Thyroid gland (tissue), 4 donors: Measurements from ENCODE around the gene CFAP43. TPM values are rescaled to one million over a fixed set of nuclear protein-coding genes. Genes with fewer than 3 reads are reported as not detected.
A peak's percentile ranks its signal among the peaks of the same experiment; 100 is the strongest.

Experiments
- DNase-seq, 2 donors: peaks; one replicate each; pipeline ENCODE4 v3.0.0-alpha.2; 2019
- H3K27ac ChIP-seq, 3 donors: fragments of 200-600 bp; sonication (generic); 1 replicate in 2 of 3; 2 replicates in 1 of 3; pipeline ENCODE4 v1.5.1; 2016 to 2019; ENCODE audit warnings: mild to moderate bottlenecking in 1 of 3, moderate library complexity in 1 of 3
- H3K27me3 ChIP-seq: fragments of 200-600 bp; sonication (generic); one replicate; pipeline ENCODE4 v1.5.1; 2019
- H3K36me3 ChIP-seq, 2 donors: fragments of 200-600 bp; sonication (generic); one replicate each; pipeline ENCODE4 v1.5.1; 2016 to 2019
- H3K4me1 ChIP-seq, 2 donors: fragments of 200-600 bp; sonication (generic); one replicate each; pipeline ENCODE4 v1.5.1; 2017 to 2019
- H3K4me3 ChIP-seq, 3 donors: fragments of 200-600 bp; sonication (generic); replicated peaks in 1 of 3; 1 replicate in 2 of 3; 2 replicates in 1 of 3; pipeline ENCODE4 v1.5.1; 2016; ENCODE audit warnings: mild to moderate bottlenecking in 1 of 3
- H3K9me3 ChIP-seq: fragments of 200-600 bp; sonication (generic); one replicate; pipeline ENCODE4 v1.5.1; 2017
- POLR2A ChIP-seq, 2 donors: fragments of 450-650 bp; IDR thresholded peaks; one replicate each; pipeline ENCODE4 v1.6.1; 2017; ENCODE audit warnings: antibody characterized with exemption in 2 of 2, mild to moderate bottlenecking in 2 of 2, moderate library complexity in 1 of 2
- WGBS, 2 donors: methylation state at CpG; one replicate each; pipeline ENCODE4 v1.1.5; 2017; 5-methylcytosine and 5-hydroxymethylcytosine counted together
- intact Hi-C: fragments of 100-400 bp; cut with DNase I; formaldehyde crosslinking; loops from one replicate; pipeline ENCODE4 v1.15.1; 2023
- total RNA-seq, 4 donors: library from RNA; depleted of rRNA; stranded (reverse); fragments of >200 nt; gene quantifications; one replicate each; pipeline ENCODE4 v1.2.3, GENCODE V29; 2016
- TF ChIP-seq, protein P1 (sequence below), 6 experiments: fragments of 200-600 bp in 3 of 6; fragments of 450-650 bp in 3 of 6; sonication (generic) in 3 of 6; IDR thresholded peaks; one replicate each; pipeline ENCODE4 v1.5.1; 2016 to 2019; ENCODE audit warnings: antibody characterized with exemption in 6 of 6, mild to moderate bottlenecking in 2 of 6, inconsistent platforms in 1 of 6, moderate library complexity in 1 of 6

CFAP43 gene, protein sequence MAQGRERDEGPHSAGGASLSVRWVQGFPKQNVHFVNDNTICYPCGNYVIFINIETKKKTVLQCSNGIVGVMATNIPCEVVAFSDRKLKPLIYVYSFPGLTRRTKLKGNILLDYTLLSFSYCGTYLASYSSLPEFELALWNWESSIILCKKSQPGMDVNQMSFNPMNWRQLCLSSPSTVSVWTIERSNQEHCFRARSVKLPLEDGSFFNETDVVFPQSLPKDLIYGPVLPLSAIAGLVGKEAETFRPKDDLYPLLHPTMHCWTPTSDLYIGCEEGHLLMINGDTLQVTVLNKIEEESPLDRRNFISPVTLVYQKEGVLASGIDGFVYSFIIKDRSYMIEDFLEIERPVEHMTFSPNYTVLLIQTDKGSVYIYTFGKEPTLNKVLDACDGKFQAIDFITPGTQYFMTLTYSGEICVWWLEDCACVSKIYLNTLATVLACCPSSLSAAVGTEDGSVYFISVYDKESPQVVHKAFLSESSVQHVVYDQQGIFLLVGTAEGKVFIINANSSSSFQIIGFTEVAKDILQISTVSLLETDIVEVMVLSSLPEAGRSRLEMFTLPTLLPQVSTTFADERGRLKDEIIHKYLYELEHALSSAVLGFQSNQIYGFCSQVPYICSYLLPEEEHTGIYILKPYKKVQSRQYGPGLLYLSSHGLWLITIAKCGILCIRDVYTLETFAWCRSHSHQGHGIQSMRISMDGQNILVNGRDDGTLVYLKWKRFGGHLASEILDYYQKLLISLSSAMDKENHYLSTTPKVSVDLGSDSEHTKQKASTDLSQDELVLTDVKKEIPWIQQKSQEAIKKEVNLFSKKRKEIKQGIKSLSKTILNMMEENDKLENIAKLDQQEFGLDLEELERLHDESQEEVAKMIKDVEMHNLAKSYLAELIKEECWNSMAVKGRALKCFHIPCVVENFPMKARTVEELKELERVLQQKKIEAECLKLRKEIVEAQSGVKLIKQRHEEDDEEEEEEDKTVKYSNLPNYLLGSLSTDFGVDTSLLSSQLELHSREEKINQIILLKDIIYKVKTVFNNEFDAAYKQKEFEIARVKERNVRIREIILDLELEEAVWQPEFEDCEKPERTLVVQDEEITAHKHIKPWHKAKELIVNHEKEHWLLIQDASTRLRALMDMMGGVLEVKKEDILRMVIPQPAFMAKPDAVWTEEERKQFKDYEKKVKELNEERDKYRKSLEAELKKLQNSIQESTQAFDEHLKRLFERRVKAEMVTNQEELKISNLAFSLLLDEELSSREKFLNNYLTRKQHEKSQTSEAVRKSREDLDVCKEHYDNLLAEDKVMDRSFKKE (N-terminal part only)
- total RNA-seq: 10 to 100 TPM in 2 of 4 donors, 1 to 10 TPM in 2; 8.2 to 16.9 (median 11.5) TPM

DNA sequence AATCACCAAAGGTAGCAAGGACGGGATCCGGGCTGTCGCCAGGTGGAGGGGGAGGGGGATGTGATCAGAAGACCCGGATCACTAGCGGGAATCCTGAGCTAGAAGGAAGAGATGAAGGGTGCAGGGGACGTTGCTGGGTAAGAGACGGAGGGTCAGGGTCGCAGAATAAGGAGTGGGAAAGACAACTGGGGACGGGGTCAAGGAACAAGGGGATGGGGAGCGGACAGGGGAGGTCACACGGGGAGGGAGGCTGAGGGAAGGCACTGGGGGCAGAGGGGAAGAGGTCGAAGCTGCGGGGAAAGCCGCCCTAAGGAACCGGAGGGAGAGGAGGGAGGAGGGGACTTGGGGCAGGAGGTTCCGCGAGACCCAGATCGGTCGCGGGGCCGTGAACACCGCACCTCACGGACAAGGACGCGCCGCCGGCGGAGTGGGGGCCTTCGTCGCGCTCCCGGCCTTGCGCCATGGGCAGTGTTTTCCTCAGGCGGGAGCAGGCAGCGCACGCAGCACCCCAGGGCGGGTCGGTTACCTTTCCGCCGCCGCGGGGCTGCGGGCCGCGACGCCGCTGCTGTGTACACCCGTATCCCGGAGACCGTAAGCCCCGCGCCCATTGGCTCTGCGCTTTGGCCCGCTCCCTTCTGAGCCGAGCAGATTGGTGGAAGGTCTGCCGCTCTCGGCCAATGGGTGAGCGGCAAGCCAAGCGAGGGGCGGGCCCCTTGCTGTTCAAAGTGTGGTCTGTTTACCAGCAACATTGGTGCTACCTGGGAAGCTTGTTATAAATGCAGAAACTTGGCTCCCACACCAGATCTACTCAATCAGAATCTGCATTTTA, at the start of gene CFAP43:
Gene CFAP43, minus strand, starts transcription at position 581 of the 829 bp plus-strand sequence. Its CDS starts 118 bp downstream, at position 463.
- peaks cover 7 to 10% of the 10 kb centered on the region in 2 donors for H3K4me1 ChIP-seq
- peak in 1 of 2 donors; percentile 78 for TF ChIP-seq POLR2A (IDR thresholded peaks at IDR 0.05)
- TF ChIP-seq, protein P1, sequence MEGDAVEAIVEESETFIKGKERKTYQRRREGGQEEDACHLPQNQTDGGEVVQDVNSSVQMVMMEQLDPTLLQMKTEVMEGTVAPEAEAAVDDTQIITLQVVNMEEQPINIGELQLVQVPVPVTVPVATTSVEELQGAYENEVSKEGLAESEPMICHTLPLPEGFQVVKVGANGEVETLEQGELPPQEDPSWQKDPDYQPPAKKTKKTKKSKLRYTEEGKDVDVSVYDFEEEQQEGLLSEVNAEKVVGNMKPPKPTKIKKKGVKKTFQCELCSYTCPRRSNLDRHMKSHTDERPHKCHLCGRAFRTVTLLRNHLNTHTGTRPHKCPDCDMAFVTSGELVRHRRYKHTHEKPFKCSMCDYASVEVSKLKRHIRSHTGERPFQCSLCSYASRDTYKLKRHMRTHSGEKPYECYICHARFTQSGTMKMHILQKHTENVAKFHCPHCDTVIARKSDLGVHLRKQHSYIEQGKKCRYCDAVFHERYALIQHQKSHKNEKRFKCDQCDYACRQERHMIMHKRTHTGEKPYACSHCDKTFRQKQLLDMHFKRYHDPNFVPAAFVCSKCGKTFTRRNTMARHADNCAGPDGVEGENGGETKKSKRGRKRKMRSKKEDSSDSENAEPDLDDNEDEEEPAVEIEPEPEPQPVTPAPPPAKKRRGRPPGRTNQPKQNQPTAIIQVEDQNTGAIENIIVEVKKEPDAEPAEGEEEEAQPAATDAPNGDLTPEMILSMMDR (IDR thresholded peaks at IDR 0.05): peak in 1 of 6 experiments; percentile 8
- H3K4me3 ChIP-seq: peak within 1 kb of the TSS; percentile 31 to 61 (median 53)
- peak; percentile 99 for DNase-seq
- H3K36me3 ChIP-seq: no peaks in the 10 kb centered on the region
- no peaks in the 10 kb centered on the region for H3K27me3 ChIP-seq
- 1% methylated on average over 36 to 49 of the region's 60 CpGs for WGBS, 2 donors
- H3K27ac ChIP-seq: peak within 1 kb of the TSS in 1 of 3 donors; percentile 67
- no peaks in the 10 kb centered on the region for H3K9me3 ChIP-seq
- intact Hi-C loops: no loop called here

DNA sequence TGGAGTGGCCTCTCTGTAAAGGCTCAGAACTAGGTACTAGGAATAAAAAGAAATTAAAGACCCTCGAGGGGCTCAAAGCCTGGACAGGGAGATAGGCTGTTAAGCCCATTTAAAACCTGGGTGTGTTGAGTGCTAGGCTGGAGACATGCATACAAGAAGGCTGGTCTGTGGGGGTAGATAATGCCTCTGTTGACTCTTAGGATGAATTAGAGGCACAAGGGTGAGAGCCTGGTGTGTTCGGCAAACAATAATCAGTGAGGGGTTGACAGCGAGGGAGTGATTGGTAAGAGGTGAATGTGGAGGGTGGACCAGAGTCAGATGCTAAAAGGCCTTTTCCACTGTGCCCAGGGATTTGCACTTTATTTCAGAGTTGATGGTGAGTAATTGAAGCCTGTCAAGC, 49.5 kb upstream of the CFAP43 start:
- Histone ChIP-seq H3K4me1 (peaks cover 0 to 11% of the 10 kb centered on the region in 2 donors), H3K27me3 (no peaks in the 10 kb centered on the region), H3K9me3 (no peaks in the 10 kb centered on the region), H3K27ac (no peak overlapping the region), H3K4me3 (no peak overlapping the region), H3K36me3 (no peaks in the 10 kb centered on the region)
- TF ChIP-seq, protein P1 (IDR thresholded peaks at IDR 0.05): no peak
- no peak for DNase-seq
- intact Hi-C loops: no loop called here
- 72 to 73% methylated on average over 3 of the region's 3 CpGs for WGBS, 2 donors

DNA sequence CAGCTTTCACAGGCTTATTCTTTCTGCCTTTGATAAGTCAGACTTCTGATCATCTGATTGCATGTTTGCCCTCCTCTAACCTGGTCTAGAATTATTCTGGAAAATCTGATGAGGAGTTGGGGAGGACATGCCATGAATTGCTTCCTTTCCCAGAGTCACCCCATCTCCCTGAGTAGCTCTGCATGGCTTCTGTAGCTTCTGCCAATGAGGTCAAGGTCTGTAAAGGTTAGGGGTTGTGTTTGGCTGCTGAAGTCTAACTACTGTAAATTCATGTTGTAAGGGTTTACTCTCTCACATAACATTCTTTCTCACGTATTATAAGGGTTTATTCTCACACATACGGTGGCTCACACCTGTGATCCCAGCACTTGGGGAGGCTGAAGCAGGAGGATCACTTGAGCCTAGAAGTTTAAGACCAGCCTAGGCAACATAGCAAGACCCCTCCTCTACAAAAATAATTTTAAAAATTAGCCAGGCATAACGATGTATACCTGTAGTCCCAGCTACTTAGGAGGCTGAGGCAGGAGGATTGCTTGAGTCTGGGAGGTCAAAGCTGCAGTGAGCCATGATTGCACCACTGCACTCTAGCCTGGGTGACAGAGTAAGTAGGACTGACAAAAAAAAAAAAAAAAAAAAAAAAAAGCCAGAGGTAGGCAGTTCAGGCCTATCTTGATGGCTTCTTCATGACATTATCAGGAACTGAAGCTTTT, 47.5 kb upstream of the CFAP43 start:
- H3K36me3 ChIP-seq: no peaks in the 10 kb centered on the region
- no peaks in the 10 kb centered on the region for H3K9me3 ChIP-seq
- no peak overlapping the region for H3K27ac ChIP-seq
- H3K4me1 ChIP-seq: peaks cover 0 to 23% of the 10 kb centered on the region in 2 donors
- DNase-seq: no peak
- no peak for TF ChIP-seq POLR2A (IDR thresholded peaks at IDR 0.05)
- TF ChIP-seq, protein P1 (IDR thresholded peaks at IDR 0.05): no peak
- no peak overlapping the region for H3K4me3 ChIP-seq
- intact Hi-C loops: no loop called here
- no peaks in the 10 kb centered on the region for H3K27me3 ChIP-seq
- 96 to 99% methylated on average over 3 of the region's 3 CpGs for WGBS, 2 donors

DNA sequence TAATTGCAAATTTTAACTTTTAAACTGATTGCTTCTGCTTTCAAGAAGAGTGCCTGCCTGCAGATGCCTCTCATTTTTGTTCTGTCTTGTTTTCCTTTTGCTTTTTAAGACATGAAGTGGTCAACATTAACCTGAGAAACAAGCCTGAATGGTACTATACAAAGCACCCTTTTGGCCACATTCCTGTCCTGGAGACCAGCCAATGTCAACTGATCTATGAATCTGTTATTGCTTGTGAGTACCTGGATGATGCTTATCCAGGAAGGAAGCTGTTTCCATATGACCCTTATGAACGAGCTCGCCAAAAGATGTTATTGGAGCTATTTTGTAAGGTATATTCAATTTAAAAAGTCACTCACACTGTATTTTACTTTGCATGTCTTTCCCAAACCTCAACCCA, 45.6 kb upstream of the CFAP43 start:
- H3K4me3 ChIP-seq: no peak overlapping the region
- no peak for TF ChIP-seq POLR2A (IDR thresholded peaks at IDR 0.05)
- TF ChIP-seq, protein P1 (IDR thresholded peaks at IDR 0.05): no peak
- H3K27me3 ChIP-seq: no peaks in the 10 kb centered on the region
- no peak overlapping the region for H3K27ac ChIP-seq
- DNase-seq: peak; percentile 37 to 54
- intact Hi-C loops: no loop called here
- 55 to 74% methylated on average over 2 of the region's 2 CpGs for WGBS, 2 donors
- H3K36me3 ChIP-seq: no peaks in the 10 kb centered on the region
- H3K9me3 ChIP-seq: no peaks in the 10 kb centered on the region
- H3K4me1 ChIP-seq: peaks cover 0 to 28% of the 10 kb centered on the region in 2 donors
